Omental fat pad (tissue), 4 donors: ENCODE data around the gene LPO. TPM values are rescaled to one million over a fixed set of nuclear protein-coding genes. Genes with fewer than 3 reads are reported as not detected.

Experiments used
- ATAC-seq: fragments of 150-250 bp; one replicate; pipeline ENCODE4 v1.9.1; 2016; ENCODE audit warnings: mild to moderate bottlenecking, moderate library complexity; ENCODE audit not compliant: low FRiP score
- DNase-seq: peaks from one replicate; pipeline ENCODE4 v3.0.0-alpha.2; 2019; ENCODE audit warnings: low spot score
- total RNA-seq, 4 donors: library from RNA; depleted of rRNA; stranded (reverse); fragments of >200 nt; gene quantifications; one replicate each; pipeline ENCODE4 v1.1.0, GENCODE V29; 2016
- TF ChIP-seq, protein P1 (sequence below), 3 donors: fragments of 450-650 bp; IDR thresholded peaks; one replicate each; pipeline ENCODE4 v1.5.1; 2016 to 2017; ENCODE audit warnings: antibody characterized with exemption in 3 of 3, mild to moderate bottlenecking in 3 of 3, moderate library complexity in 2 of 3

Gene LPO
- total RNA-seq, 4 donors from 2014 or later, result 0.46 TPM; not detected in 3

DNA sequence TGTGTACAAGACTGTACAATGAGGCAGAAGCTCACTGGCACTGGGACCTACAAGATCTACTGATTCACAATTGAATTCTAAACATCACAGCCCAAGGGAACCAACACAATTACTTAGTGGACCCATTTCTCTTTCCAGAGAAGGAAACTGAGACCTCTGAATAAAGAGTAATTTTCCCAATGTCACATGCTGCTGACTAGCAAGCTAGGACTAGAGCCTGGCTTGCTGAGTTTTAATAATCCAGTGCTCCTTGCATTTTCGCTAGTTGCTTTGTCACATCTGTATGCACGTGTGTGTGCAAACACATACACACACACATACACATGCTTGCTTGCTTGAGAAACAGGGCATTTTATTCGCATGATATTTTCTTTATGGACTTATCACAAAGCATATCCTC, 3.9 kb upstream of the LPO start:
- DNase-seq, result no peak
- no peak for ATAC-seq
- TF ChIP-seq, protein P1, sequence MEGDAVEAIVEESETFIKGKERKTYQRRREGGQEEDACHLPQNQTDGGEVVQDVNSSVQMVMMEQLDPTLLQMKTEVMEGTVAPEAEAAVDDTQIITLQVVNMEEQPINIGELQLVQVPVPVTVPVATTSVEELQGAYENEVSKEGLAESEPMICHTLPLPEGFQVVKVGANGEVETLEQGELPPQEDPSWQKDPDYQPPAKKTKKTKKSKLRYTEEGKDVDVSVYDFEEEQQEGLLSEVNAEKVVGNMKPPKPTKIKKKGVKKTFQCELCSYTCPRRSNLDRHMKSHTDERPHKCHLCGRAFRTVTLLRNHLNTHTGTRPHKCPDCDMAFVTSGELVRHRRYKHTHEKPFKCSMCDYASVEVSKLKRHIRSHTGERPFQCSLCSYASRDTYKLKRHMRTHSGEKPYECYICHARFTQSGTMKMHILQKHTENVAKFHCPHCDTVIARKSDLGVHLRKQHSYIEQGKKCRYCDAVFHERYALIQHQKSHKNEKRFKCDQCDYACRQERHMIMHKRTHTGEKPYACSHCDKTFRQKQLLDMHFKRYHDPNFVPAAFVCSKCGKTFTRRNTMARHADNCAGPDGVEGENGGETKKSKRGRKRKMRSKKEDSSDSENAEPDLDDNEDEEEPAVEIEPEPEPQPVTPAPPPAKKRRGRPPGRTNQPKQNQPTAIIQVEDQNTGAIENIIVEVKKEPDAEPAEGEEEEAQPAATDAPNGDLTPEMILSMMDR (IDR thresholded peaks at IDR 0.05), result no peak

DNA sequence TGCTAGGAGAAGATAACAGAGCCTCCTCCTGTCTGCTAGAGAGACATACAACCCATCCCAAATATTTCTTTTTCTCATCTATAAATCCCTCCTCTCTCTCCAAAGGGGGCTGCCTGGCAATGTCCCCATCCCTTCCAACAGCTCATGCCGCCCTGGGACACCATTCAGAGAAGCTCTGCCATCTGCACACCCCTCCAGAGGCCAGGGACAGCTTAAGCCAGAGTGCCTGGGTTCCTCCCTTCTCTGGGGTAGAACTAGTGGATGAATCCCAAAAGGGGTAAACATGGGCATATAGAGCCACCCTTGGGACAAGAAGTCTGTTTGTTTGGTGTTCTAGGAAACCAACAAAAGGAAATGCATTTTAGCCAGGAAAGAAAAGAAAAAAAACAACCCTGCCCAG, 2.6 kb upstream of the LPO start:
- DNase-seq (no peak), ATAC-seq (no peak)
- TF ChIP-seq, protein P1 (IDR thresholded peaks at IDR 0.05), result no peak

DNA sequence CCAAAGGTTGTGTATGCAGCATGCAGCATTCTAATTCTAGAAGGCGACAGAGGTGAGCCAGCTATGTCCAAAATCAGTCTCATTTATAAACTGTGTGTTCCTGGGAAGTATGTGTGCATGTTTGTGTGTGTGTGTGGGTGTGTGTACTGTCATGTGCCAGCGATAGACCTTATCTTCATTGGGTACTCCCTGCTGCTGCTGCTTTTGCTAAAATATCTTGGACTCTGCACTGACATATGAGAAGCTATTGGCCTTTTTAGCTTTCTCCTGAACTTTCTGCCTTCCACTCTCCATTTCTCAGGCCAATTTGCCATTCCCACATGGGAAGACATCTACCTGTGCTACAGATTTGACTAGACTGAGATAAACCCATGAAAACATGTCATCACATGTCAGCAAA, 2.0 kb upstream of the LPO start:
- ATAC-seq, result no peak
- TF ChIP-seq, protein P1 (IDR thresholded peaks at IDR 0.05), result no peak
- DNase-seq, result no peak

DNA sequence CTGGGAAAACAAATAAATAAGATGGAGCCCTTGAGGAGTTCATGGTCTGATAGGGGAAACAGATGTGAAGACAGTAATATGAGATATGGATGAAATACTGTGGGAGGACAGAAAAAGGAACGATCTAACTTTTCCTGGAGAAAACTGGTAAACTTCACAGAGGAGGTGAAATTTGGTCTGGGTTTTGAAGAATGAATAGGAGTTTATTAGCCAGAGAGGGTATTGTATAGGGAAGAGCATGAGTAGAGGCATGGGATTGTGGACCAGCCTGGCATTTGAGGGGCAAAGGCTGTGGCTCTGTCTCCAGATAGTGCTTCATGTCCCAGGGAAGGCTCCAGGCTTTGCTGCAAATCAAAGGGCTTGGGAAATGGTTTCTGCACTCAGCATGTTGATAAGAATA, 1.6 kb downstream of the LPO start:
- DNase-seq (no peak), ATAC-seq (no peak)
- TF ChIP-seq, protein P1 (IDR thresholded peaks at IDR 0.05), result no peak

DNA sequence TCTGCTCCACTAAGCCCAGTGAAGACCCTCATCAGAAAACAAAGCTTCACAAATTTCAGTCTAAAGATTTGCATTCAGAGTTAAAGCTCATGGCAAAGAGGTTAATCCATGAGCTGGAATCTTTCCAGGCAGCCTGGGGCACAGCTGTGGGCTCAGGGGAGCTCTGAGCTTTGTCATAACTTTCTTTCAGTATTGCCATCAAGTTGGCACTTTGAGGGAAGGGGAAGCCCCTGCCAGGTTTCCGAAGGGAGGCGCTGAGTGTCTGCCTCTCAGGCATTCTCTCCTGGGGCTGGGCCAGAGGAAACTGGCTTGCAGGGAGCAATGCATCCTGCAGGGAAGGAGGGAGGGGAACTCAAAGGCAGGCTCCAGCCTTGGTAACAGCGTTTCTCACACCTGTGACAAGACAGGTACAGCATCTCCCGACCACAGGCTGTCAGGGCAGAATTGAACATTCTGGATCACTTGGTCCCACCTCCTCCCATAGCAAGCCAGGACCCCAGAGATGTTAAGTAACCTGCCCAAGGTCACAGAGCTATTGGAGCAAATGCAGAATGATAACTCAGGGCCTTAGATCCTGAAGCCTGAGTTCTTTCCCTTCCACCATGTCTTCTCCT, 3.9 kb downstream of the LPO start:
- no peak for ATAC-seq
- no peak for DNase-seq
- TF ChIP-seq, protein P1 (IDR thresholded peaks at IDR 0.05), result no peak

DNA sequence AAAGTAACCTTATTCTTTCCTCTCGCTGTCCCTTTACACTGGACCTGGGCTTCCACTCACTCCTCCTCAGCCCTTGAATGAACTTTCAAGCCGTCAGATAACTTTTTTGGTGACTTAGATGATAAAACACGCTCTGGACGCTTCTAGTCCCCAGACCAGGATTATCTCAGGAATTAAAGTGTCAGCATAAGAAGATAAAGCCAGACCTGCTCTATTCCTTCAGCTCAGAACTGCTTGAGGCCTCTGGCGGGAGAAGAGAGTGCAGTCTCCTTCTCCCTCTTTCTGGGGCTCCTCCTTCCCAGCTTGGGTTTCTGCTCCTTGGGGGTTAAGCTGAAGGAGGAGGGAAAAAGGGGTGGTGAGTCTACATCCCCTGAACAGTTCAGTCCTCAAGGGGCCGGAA, 6.6 kb downstream of the LPO start:
- ATAC-seq (no peak), DNase-seq (no peak)
- TF ChIP-seq, protein P1 (IDR thresholded peaks at IDR 0.05), result no peak

DNA sequence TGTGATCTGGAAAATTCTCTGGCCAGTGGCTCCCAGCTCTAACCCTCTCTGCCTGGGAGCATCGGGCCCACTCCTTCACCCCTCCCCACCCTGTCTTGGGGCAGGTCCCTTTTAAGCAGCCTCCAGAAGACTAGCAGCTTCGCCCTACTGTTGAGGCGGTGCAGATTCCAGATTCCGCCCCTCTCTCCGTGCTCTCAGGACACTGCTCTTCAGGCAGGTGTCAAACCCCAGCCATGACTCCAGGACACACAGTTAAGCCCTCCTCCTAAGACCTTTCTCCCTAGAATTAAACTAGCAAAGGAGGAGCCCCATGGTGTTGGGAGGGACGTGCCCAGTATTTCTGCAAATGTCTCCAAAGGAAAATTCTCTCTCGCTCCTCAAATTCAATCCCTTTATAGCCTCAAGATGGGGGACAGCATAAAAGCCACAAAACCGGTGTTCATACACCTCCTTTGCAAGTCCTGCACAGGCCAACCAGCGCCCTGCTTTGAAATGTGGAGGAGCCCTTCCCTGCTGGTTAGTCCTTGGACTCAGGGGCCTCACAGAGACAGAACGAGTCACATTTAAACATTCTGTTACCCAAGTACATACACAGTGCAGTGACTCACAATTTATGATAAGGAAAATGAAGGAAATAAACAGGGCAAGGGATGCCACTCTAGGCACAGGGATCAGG, 7.2 kb downstream of the LPO start:
- ATAC-seq, result no peak
- no peak for DNase-seq
- TF ChIP-seq, protein P1 (IDR thresholded peaks at IDR 0.05), result no peak
